ENCODE results near the gene ABHD8. TPM values are rescaled to one million over a fixed set of nuclear protein-coding genes. Genes with fewer than 3 reads are reported as not detected.
"Not testable (repeated sequence)": the region's sequence is repeated elsewhere in the genome, so short reads cannot be mapped to it uniquely, and the experiment has no call there.

ABHD8 gene
- total RNA-seq, 1 donor from 2014 or later, result 9.5 TPM

DNA sequence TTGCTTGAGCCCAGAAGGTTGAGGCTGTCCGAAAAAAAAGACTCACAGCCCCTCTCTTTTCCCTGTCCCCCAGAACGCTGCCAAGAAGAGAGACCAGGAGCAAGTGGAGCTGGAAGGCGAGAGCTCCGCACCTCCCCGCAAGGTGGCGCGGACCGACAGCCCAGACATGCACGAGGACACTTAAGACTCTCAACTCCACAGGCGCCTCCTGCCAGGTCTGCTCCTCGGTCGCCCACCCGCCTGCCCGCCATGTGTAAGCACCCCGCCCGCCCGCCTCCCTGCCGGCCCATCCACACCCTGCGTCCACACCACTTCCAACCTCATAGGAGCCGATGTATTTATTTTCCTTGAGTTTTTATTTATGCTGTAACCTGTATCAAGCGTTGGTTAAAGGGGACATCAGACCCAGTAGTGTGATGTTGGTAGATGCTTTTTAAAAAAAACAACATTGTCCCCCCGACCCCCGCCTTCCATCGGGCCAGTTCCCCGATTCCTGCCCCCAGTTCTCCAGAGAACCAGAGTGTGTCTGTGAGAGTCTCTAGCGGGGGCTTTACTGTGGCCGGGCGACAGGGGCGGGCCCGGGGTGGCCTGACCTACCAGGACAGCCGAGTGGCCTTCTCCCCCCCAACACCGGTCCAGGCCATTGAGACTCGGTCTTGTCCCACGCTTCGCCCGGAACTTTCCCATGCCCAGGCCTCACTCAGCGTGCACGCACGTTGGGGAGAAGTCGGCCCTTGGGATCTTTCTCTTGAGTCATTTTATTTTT, 16.4 kb upstream of the ABHD8 start:
- no peak for DNase-seq

DNA sequence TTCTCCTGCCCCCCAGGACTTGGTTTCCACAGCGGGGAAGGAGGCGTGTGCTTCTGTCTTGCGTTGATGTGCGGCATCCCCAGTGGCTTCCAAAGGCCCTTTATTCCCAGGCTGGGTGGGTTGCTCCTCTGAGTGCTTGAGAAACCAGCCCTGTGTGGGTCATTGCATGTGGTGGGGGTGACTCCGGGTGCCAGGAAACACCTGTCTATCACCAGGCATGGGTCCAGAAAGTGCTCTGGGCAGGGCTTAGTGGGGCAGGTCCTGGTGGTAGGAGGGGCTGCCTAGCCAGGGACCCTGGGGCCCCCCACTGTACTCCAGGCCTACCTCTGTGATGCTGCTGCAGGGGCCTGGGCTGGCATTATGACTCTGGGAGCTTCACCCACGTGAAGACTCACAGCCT, 15.7 kb upstream of the ABHD8 start:
- peak; percentile 48 for DNase-seq

DNA sequence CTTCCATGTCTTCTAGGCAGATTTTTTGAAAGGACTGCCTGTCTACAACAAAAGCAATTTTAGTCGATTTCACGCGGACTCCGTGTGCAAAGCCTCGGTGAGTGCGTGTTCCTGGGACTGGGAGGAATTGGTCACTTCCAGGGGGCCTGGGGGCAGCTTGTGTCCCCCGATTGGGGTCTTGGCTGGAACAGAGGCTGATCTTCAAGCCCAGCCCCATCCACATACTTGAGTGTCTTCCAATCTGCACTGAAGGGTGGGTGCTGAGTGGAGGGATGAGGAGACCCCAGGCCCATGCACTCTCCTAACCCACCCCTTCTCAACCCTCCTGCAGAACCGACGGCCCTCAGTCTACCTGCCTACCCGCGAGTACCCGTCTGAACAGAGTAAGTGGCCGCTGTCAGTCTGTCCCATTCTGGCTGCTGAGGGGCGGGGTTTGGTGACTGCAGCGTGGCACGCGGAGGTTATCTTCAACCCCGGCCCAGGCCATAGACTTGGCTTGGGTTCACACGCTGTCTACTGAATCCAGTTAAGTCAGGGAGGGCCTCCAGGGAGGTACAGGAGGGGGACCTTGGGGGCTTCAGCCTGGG, 10.9 kb upstream of the ABHD8 start:
- no peak for DNase-seq

DNA sequence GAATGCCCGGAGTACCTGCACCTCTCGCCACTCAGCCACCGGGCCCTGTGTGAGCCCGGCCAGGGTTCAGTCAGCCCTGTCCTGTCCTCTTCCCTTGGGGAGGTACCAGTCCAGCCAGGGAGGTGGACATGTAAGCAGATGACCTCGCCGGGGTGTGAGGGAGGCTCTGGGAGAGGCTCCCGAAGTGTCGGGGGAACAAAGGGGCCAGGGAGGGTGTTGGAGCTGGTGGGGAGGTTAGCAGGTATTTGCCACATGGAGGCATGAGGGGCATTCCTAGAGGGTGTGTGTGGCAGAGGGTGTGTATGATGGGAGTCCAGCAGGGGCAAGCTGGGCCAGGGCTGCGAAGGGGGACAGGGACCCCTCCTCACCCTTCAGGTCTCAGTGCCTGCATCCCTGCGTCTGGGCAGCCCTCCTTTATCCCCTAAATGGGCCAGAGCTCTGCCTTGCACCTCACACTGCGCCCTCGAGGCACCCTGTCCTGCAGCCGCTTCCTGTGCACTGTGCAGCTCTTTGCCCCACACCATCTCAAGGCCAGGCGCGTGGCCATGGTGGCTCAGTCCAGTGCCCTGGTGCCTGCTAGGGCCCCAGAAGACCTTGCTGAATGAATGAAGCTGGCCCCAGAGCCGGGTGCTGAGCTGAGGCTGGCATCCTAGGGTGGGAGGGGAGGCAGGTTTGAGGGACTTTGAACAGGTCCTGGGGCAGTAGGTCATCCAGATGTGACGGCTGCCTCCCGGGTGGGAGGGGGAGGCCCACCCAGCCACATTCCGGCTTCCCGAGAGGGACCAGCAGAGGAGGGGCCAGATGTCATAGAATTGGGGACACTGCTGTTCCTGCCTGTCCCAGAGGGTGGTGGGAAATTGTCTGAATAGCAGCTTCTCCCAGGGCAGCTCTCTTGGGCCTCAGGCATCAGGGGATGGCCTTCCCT, 9.2 kb upstream of the ABHD8 start:
- DNase-seq, result no peak

DNA sequence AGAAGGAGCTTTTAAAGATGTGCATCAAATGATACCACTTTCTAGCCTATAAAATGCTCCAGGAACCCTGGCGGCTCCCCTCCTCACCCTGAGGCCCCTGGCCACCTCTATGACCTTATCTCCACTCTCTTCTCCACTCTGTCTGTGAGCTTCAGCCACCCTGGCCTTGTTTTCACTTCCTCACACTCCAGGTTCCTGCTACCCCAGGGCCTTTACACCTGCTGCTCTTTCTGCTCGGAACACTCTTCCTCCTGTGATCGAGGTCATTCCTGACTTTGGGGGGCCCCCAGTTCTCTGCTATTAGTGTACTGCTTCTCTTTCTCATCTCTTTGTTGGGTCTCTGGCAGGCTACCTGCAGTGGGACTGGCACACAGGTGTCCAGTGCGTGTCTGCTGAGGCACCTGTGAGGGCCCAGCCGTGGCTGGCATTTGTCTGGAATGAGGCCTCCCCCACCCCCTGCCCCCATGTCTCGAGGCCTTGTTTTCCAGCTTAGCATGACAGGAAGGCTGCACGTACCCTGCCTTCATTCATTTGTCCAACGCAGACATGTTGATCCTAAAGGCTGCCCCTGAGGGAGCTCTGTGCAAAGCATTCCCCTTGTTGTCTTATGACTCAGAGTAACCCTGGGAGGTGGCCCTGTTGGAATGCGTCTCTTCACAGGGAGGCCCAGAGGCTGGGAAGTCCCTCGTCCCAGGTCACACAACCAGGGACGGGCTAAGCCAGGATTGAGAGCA, 8.4 kb upstream of the ABHD8 start:
- DNase-seq, result peak; percentile 53

DNA sequence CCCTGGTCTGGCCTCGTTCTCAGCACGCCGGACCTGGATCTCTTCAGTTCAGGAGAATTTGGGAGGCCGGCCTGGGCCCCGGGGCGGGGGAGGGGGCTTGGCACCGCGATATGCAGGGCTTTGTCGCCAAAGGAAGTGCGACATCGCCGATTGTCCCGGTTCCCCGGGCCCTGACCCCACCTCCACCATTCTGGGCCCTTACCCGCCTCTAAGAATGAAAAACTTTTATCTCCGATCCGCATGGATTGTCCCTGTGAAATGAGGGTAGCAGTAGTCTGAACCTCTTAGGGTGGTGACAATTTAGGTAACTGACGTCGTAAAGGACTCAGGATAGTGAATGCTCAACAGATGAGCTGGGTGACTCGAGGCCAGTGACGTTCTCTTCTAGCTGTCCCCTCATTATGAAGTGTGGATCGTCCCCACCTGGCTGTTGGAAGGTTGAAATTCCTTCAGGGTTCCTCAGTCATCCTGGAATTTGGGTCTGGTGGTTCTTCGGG, 6.8 kb upstream of the ABHD8 start:
- DNase-seq, result peak; percentile 21

DNA sequence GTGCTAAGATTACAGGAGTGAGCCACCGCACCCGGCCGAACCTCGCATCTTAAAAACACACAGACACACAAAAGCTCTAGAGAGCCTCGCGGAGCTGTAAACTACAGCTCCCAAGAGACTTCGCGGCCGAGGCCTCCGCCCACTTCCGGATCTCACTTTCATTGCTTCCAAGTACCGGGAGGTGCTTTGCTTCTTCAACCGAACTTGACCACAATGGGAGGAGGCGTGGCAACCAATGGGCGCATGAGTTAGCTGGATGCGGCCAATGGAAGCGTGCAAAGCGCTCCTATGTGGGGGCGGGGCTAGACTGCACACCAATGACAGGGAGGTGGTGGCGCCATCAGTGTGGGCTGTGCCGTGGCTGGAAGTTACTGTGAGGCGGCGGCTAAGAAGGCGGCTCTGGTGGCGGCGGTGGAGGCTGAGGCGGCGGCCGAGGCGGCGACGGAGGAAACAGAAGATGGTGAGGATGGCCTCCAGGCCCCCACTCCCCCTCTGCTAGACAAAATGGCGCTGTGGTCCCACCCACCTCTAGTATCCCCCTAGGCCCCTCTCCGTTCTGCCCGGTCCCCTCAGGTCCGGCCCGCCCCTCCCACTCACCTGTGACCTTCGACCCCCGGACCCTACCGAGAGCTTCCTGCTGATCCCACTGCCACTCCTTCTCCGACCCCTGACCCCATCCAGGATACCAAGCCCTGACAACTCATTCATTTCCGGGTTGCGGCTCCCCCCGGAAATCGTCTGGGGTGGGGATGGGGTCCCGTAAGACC, 6.2 kb upstream of the ABHD8 start, which contains the start of gene DDA1:
Gene DDA1, plus strand, starts transcription at position 366 of the 767 bp plus-strand sequence. Its CDS starts 92 bp downstream, at position 458.
- DNase-seq, result peak; percentile 100

DNA sequence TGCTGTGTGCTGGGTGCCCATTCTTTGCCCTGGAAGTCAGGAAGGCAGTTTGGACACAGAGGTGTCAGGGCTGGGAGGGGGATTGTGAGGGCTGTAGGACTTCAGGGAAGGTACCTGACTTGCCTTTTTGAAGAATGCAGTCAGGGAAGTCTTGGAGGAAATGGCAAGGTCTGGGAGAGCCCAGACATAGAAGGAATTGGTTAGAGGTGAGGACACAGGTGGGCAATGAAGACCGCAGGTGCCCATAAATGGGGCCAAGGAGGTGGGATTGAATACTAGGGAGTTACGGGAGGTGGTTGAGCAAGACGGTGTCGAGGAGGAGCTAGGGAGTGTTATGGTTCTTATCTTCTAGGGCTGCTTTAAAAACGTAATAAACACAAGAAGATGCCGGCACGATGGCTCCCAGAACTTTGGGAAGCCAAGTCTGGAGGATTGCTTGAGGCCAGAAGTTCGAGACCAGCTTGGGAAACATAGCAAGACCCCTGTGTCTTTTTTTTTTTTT, 4.7 kb upstream of the ABHD8 start:
- no peak for DNase-seq

DNA sequence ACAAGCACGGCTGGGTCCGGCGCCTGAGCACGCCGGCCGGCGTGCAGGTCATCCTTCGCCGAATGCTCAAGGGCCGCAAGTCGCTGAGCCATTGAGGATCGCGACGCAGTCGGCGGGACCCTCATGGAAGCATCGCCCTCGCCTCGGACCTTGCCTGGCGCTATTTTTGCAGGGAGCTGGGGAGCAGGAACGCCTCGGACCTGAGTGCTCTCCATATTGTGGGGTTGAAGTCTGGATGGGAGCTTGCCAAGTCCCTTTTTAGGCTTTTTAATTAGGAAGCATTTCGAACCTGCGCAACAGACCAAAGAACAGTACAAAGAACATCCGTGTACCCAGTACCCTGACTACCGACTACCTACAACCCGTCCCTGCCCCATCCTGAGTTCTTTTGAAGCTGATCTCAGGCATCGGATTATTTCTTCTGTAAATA, 3.1 kb upstream of the ABHD8 start:
- no peak for DNase-seq

DNA sequence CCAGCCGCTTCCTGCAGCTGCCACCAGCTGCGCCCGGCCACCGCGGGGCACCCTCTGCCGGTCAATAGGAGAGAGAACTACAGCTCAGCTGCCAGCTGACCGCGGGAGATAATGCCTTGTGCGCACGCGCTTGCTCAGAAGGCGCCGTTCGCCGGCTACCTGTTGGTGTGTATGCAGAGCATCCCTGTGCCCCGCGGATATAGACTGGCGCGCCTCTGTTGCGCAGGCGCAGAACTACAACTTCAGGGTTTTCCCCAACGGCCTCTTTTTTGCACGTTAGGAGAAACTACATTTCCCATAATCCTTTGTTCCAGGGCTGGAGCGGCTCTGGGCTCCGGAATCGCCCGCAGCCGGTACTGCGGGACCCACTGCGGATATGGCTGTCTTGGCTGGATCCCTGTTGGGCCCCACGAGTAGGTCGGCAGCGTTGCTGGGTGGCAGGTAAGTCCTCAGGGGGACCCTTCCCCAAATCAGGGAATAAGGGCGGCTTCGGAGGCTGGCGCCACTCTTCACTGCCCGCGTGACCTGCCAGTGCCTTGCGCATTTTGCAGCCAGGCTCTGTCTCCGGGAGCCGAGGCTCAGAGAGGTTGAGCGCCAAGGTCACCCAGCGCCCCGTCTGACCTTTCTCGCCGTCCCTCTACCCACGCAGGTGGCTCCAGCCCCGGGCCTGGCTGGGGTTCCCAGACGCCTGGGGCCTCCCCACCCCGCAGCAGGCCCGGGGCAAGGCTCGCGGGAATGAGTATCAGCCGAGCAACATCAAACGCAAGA, 2.5 kb upstream of the ABHD8 start, which contains the start of gene MRPL34:
Gene MRPL34, plus strand, starts transcription at position 356 of the 768 bp plus-strand sequence. Its CDS starts 21 bp downstream, at position 377.
- DNase-seq, result peak; percentile 99

DNA sequence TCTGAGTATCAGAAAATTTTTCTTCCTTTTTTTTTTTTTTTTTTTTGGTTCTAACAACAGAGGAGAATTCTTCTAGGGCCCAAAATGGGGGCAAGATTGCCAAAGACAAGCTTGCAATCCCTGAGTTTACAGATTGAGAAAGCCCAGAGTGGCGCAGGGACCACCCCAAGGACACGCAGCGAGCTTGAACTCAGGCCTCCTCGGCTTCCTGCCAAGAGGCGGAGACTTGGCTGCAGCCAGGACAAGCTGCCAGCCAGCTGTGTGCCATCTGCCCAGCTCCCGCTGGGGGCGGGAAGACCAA, 1.9 kb upstream of the ABHD8 start:
- no peak for DNase-seq

DNA sequence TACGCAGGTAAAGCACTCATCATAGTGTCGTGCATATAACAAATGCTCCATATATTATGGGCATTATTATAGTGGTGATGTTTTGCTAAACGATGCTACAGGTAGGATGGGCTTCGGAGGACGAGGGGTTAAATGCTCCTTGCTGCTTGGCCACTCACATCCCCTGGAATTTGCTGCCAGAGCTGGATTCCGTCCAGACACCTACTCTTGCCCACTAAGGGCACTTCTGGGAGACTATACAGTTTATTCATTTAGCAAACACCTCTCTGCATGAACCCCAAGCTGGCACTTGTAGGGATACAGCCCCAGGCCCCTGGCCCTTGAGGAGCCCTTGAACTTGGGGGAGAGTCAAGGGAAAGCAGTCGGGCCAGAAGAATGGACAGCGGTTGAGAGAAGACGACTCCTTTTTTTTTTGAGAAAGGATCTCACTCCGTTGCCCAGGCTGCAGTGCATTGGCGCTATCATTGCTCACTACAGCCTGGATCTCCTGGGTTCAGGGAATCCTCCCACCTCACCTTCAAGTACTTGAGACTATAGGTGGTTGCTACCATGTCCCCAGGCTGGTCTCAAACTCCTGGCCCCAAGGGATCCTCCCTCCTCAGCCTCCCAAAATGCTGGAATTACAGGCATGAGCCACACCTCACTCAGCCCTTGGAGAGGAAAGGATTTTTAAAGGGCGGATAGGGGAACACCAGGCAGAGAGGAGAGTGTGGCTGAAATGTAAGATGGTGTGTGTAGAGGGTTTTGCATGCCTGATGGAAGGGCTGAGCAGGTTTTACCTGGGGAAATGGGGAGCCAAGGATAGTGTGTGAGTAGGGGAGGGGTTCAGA, 1.4 kb upstream of the ABHD8 start:
- no peak for DNase-seq

DNA sequence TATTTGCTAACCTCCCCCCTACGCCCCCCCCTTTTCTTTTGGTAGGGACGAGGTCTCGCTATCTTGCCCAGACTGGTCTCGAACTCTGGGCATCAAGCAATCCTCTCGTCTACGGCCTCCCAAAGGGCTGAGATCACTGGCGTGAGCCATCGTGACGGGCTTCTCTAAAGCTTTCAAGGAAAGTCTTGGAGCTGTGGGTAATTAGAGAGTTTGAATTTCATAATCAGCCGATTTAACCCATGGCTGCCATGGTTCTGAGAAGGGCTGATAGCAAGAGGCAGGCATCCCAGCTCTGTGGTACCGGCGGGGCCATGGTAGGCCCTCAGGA, 679 bp upstream of the ABHD8 start:
- no peak for DNase-seq

DNA sequence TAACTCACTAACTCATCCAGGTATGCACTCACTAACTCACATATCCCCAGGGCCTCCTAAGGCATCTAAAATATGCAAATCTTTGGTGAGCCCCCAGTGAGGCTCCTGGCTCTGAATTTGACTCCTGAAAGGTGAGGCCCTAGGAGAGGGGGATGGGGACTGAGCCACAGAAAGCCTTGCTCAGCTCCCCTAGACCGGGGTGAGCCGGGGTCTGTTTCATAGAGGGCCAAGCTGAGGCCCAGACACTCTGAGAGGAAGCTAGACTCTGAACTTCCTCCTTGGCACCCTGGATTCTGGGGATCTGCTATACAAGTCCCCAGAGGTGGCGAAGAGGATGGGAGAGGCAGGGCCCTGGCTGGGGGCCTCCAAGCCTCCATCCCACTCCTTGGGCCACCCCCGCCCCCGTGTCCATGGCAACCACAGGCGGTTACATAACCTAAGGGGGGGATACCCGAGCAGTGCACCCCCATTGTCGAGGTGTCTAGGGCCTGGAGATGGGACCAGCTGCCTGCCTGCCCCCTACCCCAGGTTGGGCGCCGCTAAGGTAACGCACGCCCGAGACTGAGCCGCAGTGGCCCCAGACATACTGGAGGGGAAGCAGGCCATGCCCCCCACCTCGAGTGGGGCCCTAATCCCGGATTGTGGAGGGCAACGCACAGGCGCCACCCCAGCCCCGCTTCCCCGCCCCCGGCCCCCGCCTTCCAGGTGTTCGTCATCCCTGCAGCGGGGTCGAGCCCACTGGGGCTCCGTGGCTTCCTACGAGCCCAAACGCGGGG, 646 bp downstream of the ABHD8 start:
- DNase-seq, result no peak

DNA sequence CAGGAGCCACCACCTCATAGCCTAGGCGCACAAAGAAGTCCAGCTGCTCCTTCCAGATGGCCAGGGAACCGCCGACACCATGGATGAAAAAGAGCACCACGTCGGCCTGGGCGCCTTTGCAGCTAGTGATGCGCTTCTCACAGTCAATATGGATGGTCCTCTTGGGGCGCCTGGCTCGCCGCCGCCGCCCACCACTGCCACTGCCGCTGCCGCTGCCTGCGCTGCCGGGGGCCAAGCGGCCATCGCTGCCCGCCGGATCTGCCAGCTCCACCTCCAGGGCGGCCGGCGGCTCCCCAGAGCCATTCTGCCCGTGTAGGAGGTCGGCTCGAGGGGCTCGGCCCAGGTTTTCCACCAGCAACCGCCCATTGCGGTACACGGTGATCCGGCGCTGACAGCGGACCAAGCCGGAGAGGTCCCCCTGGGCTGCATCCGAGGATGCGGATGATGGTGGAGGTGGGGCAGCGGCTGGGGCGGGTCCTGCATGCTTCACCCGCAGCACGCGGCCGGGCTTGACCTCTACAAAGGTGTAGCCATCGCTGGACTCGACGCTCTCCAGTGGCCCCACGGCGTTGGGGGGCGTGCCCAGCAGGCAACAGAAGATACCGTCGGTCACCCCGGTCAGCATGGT, 2.1 kb downstream of the ABHD8 start:
- DNase-seq, result no peak

DNA sequence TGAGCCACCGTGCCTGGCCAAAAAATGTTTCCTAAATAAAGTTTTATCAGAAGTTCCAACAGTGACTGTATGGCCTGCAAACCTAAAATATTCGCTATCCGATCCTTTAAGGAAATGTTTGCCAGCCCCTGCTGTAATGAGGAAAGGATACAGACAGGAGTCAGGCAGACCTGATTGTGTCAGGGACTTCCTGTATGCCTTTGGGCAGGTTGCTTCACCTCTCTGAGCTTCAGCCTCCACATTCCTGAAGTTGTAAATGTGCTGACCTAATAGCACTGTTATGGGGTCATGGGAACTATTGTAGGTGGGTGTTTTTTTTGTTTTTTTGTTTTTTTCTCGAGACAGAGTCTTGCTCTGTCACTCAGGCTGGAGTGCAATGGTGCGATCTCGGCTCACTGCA, 6.2 kb downstream of the ABHD8 start:
- DNase-seq, result no peak

DNA sequence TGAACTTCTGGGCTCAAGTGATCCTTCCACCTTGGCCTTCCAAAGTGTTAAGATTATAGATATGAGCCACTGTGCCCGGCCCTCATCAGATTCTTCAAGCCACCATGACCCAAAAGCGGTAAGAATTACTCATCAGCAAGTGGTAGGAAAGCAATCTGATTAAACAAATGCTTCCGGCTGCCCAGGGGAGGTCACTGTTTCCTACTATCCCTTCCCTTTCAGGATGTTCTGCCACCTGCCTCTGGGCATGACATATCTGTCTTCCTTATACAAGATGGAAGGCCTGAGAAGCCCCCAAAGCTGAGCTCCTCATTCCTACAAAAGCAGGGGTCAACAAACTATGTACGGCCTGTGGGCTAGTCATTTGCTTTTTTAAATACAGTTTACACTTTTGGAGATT, 7.0 kb downstream of the ABHD8 start:
- DNase-seq, result peak; percentile 78

DNA sequence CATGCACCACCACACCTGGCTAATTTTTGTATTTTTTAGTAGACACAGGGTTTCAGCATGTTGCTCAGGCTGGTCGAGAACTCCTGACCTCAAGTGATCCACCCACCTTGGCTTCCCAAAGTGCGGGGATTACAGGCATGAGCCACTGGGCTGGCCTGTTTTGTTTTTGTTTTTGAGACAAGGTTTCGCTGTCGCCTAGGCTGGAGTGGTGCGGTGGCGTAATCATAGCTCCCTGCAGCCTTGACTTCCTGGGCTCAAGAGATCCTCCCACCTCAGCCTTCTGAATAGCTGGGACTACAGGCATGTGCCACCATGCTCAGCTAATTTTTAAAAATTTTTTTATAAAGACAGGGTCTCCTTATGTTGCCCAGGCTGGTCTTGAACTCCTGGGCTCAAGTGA, 7.7 kb downstream of the ABHD8 start:
- not testable (repeated sequence) for DNase-seq
